Fibroblast of the aortic adventitia (primary cell): Measurements from ENCODE around the gene TMTC3. TPM values are rescaled to one million over a fixed set of nuclear protein-coding genes. Genes with fewer than 3 reads are reported as not detected.

ENCODE experiments used
- DNase-seq: peaks from one replicate; pipeline ENCODE4 v3.0.0-alpha.2; 2010; ENCODE audit warnings: low read depth
- H3K4me3 ChIP-seq: 2 replicates; pipeline ENCODE4 v1.5.1; 2011; ENCODE audit warnings: low read depth, mild to moderate bottlenecking, control low read depth, low read length, moderate library complexity
- CTCF ChIP-seq: IDR thresholded peaks from 2 replicates; pipeline ENCODE4 v1.5.1; 2011; ENCODE audit warnings: mild to moderate bottlenecking, low read length, control low read depth, inconsistent platforms; ENCODE audit not compliant: insufficient read depth
- total RNA-seq: library from RNA; depleted of rRNA; stranded (reverse); fragments of >200 nt; gene quantifications from 2 replicates; pipeline ENCODE4 v1.2.3, GENCODE V29; 2012; ENCODE audit warnings: low replicate concordance

TMTC3 gene
- total RNA-seq, 1 donor: 65.3 TPM

- no peak overlapping the region for H3K4me3 ChIP-seq
Measured at GRCh38 chr12:88242939-88243338, 100.8 kb downstream of the TMTC3 start.

GRCh38 chr12:88243982-88244381 lies 101.9 kb downstream of the TMTC3 start:
- H3K4me3 ChIP-seq: no peak overlapping the region
- no peak for TF ChIP-seq CTCF
- peak; percentile 42 for DNase-seq

More at GRCh38 chr12:88242939-88243338, 100.8 kb downstream of the TMTC3 start:
- no peak for TF ChIP-seq CTCF
- no peak for DNase-seq

GRCh38 chr12:88245905-88246304 lies 103.8 kb downstream of the TMTC3 start:
- no peak for TF ChIP-seq CTCF
- no peak overlapping the region for H3K4me3 ChIP-seq
- peak; percentile 69 for DNase-seq

DNA sequence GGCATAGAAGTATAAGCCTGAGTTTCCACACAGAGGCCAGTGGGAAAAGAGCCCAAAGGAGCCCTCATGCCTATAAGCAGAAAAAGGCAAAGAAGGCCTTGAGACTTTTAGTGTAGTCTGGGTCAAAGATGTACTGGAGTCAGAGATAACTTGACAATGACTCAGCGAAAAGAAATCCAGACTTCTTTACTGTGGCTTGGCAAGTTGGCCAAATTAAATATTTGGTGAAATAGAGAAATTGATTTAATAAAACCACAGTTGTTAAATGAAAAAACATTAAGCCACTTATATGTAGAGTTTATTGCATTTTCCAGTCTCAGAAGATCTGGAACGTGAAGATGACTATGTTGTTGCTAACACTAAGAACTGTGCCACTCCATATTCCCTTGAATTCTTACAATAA lies 105.1 kb downstream of the TMTC3 start:
- TF ChIP-seq CTCF: no peak
- peak; percentile 93 for DNase-seq
- no peak overlapping the region for H3K4me3 ChIP-seq

DNA sequence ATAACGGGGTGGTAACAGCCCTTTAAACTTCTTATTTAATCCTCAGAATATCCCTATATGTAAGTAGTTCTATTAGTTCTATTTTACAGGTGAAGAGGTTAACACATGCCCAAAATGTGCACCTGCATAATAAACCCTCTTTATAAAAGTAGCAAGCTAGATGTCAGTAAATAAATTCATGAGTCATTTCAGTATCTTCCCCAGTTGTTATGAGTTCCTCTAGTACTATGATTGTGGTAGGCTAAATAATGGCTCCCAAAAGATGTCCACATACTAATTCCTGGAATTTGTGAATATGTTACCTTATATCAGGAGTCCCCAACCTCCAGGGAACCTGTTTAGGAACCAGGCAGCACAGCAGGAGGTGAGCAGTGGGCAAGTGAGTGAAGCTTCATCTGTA lies 106.5 kb downstream of the TMTC3 start:
- no peak for DNase-seq
- no peak overlapping the region for H3K4me3 ChIP-seq
- no peak for TF ChIP-seq CTCF

Other genes starting within 250 kb of the TMTC3 start
- gene C12orf50, start 112.9 kb upstream of the TMTC3 start, total RNA-seq: not detected in 2 replicates
- 20.2 and 70.5 TPM in 2 replicates for gene CEP290, start 219 bp upstream of the TMTC3 start, total RNA-seq